Upper lobe of left lung (tissue), 4 donors: ENCODE data around the gene GRIK1.

Experiments used
- EP300 ChIP-seq, 4 donors: sonication (generic); formaldehyde crosslinking; IDR thresholded peaks; one replicate each; pipeline ENCODE4 v1.5.1; 2017; ENCODE audit warnings: antibody characterized with exemption in 4 of 4, control low read depth in 2 of 4
- POLR2A ChIP-seq, 4 donors: fragments of 450-650 bp; IDR thresholded peaks; one replicate each; pipeline ENCODE4 v1.5.1; 2016 to 2017; ENCODE audit warnings: antibody characterized with exemption in 4 of 4, mild to moderate bottlenecking in 2 of 4
- POLR2AphosphoS5 ChIP-seq, 2 donors: sonication (generic); formaldehyde crosslinking; IDR thresholded peaks; one replicate each; pipeline ENCODE4 v1.5.1; 2017; ENCODE audit warnings: antibody characterized with exemption in 2 of 2
- TF ChIP-seq, protein P1 (sequence below), 6 experiments: fragments of 450-650 bp in 4 of 6; fragments of 200-600 bp in 2 of 6; sonication (generic) in 2 of 6; IDR thresholded peaks; one replicate each; pipeline ENCODE4 v1.5.1; 2016 to 2019; ENCODE audit warnings: antibody characterized with exemption in 6 of 6

DNA sequence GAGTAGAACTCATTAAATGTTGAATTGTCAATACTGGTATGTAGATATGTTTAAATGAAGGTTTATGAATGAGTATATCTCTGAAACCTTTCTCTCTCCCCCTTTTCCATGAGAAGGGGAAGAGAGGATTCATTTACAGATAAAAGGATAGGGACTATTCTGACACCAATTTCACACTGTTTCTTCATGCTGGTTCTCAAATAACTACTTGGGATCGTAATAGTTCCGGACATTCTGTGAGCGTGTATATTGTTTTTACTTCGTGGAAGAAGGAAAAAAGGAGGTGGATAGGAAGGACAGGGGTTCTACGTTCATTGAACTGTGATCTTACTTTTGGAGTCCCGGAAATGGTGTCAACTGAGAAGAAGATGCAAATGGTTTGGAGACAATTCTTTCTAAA lies 284.2 kb downstream of the GRIK1 start:
- TF ChIP-seq, protein P1, sequence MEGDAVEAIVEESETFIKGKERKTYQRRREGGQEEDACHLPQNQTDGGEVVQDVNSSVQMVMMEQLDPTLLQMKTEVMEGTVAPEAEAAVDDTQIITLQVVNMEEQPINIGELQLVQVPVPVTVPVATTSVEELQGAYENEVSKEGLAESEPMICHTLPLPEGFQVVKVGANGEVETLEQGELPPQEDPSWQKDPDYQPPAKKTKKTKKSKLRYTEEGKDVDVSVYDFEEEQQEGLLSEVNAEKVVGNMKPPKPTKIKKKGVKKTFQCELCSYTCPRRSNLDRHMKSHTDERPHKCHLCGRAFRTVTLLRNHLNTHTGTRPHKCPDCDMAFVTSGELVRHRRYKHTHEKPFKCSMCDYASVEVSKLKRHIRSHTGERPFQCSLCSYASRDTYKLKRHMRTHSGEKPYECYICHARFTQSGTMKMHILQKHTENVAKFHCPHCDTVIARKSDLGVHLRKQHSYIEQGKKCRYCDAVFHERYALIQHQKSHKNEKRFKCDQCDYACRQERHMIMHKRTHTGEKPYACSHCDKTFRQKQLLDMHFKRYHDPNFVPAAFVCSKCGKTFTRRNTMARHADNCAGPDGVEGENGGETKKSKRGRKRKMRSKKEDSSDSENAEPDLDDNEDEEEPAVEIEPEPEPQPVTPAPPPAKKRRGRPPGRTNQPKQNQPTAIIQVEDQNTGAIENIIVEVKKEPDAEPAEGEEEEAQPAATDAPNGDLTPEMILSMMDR (IDR thresholded peaks at IDR 0.05), result no peak
- no peak for TF ChIP-seq POLR2A (IDR thresholded peaks at IDR 0.05)
- no peak for TF ChIP-seq POLR2AphosphoS5 (IDR thresholded peaks at IDR 0.05)
- no peak for TF ChIP-seq EP300 (IDR thresholded peaks at IDR 0.05)
